HG03565 (cell line): ENCODE data around the gene STARD3.

Experiments
- ATAC-seq: cut with Tn5 transposase; IDR thresholded peaks from one replicate; pipeline ENCODE4 v1.9.1; 2021; ENCODE audit warnings: mild to moderate bottlenecking, moderate library complexity; ENCODE audit not compliant: unreplicated experiment

Gene STARD3

DNA sequence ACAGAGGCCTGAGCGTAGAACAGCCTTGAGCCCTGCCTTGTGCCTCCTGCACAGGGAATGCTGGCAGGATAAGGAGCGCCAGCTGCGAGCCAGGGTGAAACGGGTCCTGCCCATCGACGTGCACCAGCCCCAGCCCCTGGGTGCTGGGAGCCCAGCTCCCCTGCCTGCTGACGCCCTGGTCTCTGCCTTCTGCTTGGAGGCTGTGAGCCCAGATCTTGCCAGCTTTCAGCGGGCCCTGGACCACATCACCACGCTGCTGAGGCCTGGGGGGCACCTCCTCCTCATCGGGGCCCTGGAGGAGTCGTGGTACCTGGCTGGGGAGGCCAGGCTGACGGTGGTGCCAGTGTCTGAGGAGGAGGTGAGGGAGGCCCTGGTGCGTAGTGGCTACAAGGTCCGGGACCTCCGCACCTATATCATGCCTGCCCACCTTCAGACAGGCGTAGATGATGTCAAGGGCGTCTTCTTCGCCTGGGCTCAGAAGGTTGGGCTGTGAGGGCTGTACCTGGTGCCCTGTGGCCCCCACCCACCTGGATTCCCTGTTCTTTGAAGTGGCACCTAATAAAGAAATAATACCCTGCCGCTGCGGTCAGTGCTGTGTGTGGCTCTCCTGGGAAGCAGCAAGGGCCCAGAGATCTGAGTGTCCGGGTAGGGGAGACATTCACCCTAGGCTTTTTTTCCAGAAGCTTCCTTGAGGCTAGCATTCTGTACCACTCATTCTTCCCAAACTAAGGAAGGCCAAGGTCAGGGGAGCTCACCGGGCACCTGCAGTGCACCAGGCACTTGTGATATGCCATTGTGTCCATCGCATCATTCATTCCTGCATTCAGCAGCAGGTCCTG is 33.2 kb downstream of the STARD3 start:
- ATAC-seq, result no peak

DNA sequence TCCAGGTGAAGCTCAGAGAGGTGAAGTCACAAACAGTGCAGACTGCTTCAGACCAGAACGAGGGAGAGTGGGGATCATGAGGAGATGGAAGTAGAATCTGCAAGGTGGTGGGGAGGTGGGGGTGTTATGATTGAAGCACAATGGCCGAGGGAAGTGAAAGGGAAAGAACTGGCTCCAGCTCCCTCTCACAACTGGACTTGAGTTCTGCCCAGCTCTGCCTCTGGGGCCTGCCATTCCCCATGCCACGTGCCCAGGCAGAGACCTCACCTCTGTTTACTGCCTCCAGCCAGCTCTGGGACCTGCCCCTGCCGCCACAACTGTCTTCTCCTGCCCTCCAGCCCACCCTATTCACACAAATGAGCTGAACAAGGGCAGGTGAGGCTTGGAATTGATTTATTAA is 33.8 kb downstream of the STARD3 start:
- no peak for ATAC-seq

- no peak for ATAC-seq
Observed at GRCh38 chr17:39671651-39672521, 34.9 kb downstream of the STARD3 start.

DNA sequence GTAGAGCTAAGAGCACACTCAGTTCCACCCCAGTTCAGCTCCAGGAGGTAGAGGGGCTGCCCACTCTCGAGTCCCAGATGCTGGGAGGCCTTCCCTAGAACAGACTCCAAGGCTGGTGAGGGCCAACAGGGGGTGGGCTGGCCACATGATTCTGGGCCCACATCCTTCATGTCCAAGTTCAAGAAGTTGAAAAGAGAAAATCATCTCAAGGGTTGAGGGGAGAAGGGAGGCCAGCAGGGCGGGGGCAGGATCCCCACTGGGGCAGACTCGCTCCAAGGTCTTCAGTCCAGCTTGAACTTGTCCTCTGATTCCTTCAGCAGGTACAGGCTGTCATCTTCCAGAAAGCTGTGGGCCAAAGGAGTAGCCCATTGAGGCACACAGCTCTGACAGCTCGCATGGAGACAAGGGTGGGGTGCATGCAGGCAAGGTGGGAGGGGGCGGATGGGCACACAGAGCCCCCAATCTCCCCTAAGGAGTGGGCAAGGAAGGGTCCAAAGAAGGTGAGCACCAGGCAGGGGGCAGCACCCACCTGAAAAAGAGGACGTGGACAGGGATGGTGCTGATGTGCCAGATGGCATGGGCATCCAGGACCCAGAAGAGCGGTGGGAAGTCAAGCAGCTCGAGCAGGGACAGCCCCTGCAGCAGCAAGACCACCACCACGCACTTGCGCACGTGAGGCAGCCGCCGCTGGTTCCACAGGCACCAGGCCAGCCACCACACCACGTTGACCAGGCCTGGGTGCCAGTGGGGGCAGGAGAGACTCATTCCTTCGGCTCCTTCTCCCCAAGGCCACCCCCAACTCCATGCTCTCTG is 35.8 kb downstream of the STARD3 start:
- no peak for ATAC-seq

DNA sequence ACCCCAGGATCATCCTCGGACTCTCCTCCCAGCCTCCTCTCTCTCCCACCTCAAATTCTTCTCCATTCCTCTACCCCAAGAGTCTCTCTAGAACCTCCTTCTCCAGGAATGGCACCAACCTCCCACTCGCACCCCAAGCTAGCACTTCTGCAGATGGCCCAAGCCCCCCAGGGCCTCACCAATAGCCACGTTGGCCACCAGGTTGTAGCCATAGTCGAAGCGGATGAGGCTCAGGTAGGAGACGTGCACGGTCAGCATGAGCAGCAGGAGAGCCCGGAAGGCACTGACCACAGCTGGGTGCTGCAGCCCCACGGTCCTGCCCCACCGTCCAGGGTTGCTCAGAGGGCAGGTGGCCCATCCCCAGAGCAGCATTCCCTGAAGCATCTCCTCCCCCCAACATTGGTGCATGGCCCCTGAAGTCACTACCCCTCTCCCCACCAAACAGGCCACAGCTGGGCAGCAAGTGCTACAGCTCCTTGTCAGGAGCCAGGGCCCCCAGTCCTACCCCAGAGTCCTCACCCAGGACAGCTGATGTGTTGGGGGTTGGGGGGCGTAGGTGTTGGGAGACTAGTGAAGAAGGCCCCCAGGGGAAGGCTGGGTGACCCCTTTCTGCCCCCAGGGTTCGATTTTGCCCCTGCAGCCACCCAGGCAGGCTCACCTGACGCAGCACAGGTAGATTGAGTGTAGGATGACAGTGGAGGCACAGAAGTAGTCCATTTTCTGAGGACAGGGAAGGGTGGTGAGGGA is 36.6 kb downstream of the STARD3 start:
- ATAC-seq, result no peak

GRCh38 chr17:39674179-39674578 is 37.2 kb downstream of the STARD3 start:
- ATAC-seq, result no peak

GRCh38 chr17:39674702-39675389 is 37.9 kb downstream of the STARD3 start:
- no peak for ATAC-seq

- no peak for ATAC-seq
Observed at GRCh38 chr17:39675390-39676082, 38.6 kb downstream of the STARD3 start.

- ATAC-seq, result no peak
Observed at GRCh38 chr17:39676198-39676819, 39.4 kb downstream of the STARD3 start.

GRCh38 chr17:39677072-39677471 is 40.1 kb downstream of the STARD3 start:
- no peak for ATAC-seq

- ATAC-seq, result no peak
Observed at GRCh38 chr17:39677542-39678339, 40.8 kb downstream of the STARD3 start.

- no peak for ATAC-seq
Observed at GRCh38 chr17:39678340-39679116, 41.6 kb downstream of the STARD3 start.

GRCh38 chr17:39679521-39680192 is 42.7 kb downstream of the STARD3 start:
- ATAC-seq, result no peak

DNA sequence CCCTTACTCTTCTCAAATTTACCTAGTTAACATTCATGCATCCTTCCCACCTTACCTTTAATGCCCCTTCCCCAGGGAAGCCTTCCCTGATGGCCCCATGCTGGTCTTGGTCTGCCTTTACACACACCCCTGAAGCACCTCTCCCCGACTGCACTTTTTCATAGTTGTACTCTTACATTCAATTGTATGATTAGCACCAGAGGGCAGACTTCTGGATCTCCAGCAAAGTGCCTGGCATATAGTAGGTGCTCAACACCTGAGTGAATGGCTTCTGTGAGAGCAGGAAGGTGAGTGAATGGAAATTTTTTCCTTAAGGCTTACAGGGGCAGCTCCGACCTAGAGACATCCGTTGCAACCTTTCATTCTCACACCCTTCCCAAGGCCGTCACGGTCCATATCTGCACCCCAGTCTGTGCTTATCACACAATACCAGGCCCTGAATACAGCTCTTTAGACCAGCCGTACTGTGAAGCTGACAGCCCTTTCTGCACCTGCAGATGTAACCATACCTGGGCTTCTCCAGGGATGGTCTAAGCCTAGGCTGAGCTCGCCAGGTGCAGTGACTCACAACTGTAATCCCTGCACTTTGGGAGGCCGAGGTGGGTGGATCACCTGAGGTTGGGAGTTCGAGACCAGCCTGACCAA is 46.5 kb downstream of the STARD3 start:
- no peak for ATAC-seq

- no peak for ATAC-seq
Observed at GRCh38 chr17:39684369-39685192, 47.6 kb downstream of the STARD3 start.
